Muscle layer of colon (tissue), 2 donors: ENCODE results near the gene DUSP12.

ENCODE experiments used
- H3K27ac ChIP-seq: one replicate; pipeline ENCODE4 v1.7.0; 2013; ENCODE audit warnings: low read depth, mild to moderate bottlenecking, low read length, moderate library complexity
- H3K27me3 ChIP-seq, 2 donors: one replicate each; pipeline ENCODE4 v1.7.0; 2013; ENCODE audit warnings: low read length in 2 of 2, mild to moderate bottlenecking in 2 of 2; ENCODE audit not compliant: insufficient read depth in 2 of 2, control insufficient read depth in 1 of 2
- H3K36me3 ChIP-seq: one replicate; pipeline ENCODE4 v1.7.0; 2013; ENCODE audit warnings: mild to moderate bottlenecking, low read length; ENCODE audit not compliant: insufficient read depth
- H3K4me1 ChIP-seq: one replicate; pipeline ENCODE4 v1.7.0; 2013; ENCODE audit warnings: mild to moderate bottlenecking, low read length; ENCODE audit not compliant: insufficient read depth
- H3K4me3 ChIP-seq, 2 donors: one replicate each; pipeline ENCODE4 v1.7.0; 2013; ENCODE audit warnings: low read length in 2 of 2, low read depth in 1 of 2, mild to moderate bottlenecking in 1 of 2, moderate library complexity in 1 of 2
- H3K9ac ChIP-seq: one replicate; pipeline ENCODE4 v1.7.0; 2013; ENCODE audit warnings: low read length
- H3K9me3 ChIP-seq: one replicate; pipeline ENCODE4 v1.7.0; 2013; ENCODE audit warnings: mild to moderate bottlenecking, low read length
- donor health status: abdominal sarcoma.
- donor health status: Adenocarcinoma of cecum.

The DUSP12 gene

GRCh38 chr1:161803181-161803580, 53.6 kb downstream of the DUSP12 start:
- Histone ChIP-seq H3K27ac (no peak overlapping the region), H3K9ac (no peak overlapping the region), H3K9me3 (no peaks in the 10 kb centered on the region), H3K4me1 (peaks cover 33% of the 10 kb centered on the region), H3K27me3 (no peaks in the 10 kb centered on the region), H3K36me3 (no peaks in the 10 kb centered on the region), H3K4me3 (no peak overlapping the region)

- Histone ChIP-seq H3K4me3 (no peak overlapping the region), H3K4me1 (peaks cover 33% of the 10 kb centered on the region), H3K36me3 (peaks cover 5% of the 10 kb centered on the region), H3K9me3 (no peaks in the 10 kb centered on the region), H3K27ac (no peak overlapping the region), H3K27me3 (no peaks in the 10 kb centered on the region), H3K9ac (no peak overlapping the region)
Observed at GRCh38 chr1:161805399-161806197, 56.0 kb downstream of the DUSP12 start.
